Erythroblast (primary cell): ENCODE measurements around the gene CMTM5.
"Not testable (repeated sequence)": the region's sequence is repeated elsewhere in the genome, so short reads cannot be mapped to it uniquely, and the experiment has no call there.

ENCODE experiments used
- DNase-seq, 2 experiments: peaks; one replicate each; lab custom pipeline; 2025; lab: John Stamatoyannopoulos, UW
- GATA1 ChIP-seq: IDR thresholded peaks from 2 replicates; pipeline ENCODE4 v1.6.1; 2011; ENCODE audit warnings: low read depth, mild to moderate bottlenecking, control low read depth, low read length, moderate library complexity
- POLR2A ChIP-seq: IDR thresholded peaks from 2 replicates; pipeline ENCODE4 v1.6.1; 2011; ENCODE audit warnings: mild to moderate bottlenecking, low read length

Gene CMTM5

DNA sequence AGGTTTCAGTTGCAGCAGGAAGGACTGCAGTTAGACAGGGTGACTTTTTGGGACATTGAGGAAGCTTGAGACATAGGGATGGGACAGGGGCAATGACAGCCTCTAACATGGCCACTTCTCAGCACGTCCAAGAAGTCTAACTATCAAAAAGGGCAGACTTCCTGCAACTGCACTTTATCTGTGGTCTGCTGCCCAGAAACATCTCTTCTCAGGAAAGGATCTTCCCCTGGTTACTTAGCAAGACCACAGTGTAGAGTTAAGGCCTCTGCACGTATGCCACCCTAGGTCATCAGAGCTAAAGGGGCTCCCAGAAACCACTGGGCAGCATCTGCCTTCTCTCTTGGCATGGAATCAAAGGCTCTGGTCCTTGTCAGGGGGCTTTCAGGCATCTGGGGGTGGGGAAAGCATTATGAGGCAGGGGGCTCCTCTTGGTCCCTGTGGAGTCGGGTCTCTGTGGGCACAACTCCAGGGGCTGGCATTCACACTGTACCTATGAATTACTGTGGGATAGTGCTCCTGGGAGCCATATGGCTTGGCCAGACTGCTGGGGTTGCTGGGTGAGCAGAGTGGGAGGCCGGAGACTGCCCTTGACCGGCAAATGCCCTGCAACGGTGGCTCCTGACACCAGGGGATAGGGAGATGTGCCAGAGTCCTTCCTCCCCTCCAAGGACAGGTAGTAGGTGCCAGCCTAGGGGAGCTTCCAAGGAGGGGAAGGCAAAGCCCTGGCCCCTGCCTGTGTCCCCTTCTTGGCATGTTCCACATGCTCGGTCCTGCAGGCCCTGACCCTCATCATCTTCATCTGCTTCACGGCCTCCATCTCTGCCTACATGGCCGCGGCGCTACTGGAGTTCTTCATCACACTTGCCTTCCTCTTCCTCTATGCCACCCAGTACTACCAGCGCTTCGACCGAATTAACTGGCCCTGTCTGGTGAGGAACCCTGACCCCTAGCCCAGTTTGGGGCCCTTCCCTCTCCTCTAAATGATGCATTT lies 1.0 kb downstream of the CMTM5 start:
- TF ChIP-seq POLR2A = no peak
- no peak for TF ChIP-seq GATA1
- DNase-seq = no peak

DNA sequence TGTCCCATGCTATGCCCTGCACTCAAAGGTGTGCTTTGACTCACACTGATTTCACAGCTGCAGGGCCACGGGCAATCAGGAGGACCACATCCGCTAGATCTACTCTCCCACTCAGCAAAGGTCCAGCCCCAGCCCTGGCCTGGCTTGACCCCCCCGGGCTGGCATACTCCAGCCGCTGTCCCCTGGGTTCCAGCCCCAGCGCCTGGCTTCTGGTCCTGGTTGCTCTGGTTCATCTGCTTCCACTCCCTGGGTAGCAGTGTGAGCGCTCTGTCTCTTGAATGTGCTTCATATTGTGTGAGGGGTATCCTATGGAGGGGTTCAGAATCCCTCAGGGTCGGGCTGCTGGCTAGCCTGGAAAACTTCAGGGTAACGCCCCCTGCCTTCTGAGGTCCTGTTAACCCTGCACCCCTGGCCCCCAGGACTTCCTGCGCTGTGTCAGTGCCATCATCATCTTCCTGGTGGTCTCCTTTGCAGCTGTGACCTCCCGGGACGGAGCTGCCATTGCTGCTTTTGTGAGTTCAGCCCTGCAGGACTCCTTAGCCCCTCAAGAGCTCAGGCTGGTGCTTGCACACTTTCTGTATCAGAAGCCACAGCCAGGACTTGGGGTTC lies 1.9 kb downstream of the CMTM5 start:
- TF ChIP-seq GATA1 (no peak), POLR2A (no peak)
- DNase-seq = no peak

DNA sequence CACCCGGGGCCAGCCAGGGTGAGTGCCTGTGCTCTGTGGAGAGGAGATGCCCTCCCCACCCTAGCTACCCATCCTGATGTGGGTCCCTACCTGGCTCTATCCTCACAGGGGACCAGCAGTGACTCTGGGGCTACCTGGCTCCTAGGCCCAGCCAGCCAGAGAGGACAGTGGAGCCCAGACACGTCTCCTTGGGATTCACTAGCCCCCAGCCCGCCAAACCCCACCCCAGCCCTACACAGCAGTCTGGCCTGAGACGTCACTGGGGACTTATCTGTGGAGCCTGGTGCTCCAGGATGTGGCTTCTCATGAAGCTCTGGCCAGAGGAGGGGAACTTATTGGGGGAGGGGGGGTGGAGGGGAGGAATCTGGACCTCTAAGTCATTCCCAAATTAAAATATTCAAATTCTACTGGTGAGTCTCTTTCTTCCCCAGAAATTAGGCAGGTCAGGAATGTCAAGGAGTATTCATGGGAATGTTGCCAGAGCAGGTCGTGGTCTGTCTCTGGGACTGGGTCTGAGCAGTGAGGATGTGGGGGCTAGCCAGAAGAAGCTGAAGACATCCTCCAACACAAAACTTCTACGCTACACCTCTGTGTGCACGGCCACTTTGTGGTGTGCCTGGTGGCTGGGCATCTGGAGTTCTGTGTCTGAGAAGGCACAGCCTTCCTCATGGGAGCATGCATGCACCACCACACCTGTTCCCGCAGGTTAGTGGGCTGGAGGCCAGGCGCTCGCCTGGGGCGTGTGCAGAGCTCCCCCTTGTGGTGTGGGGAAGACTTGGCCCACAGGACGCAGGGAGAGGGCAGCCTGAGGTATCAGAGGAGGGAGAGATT lies 2.7 kb downstream of the CMTM5 start:
- TF ChIP-seq GATA1 (no peak), POLR2A (no peak)
- DNase-seq = peak; percentile 48 to 79

DNA sequence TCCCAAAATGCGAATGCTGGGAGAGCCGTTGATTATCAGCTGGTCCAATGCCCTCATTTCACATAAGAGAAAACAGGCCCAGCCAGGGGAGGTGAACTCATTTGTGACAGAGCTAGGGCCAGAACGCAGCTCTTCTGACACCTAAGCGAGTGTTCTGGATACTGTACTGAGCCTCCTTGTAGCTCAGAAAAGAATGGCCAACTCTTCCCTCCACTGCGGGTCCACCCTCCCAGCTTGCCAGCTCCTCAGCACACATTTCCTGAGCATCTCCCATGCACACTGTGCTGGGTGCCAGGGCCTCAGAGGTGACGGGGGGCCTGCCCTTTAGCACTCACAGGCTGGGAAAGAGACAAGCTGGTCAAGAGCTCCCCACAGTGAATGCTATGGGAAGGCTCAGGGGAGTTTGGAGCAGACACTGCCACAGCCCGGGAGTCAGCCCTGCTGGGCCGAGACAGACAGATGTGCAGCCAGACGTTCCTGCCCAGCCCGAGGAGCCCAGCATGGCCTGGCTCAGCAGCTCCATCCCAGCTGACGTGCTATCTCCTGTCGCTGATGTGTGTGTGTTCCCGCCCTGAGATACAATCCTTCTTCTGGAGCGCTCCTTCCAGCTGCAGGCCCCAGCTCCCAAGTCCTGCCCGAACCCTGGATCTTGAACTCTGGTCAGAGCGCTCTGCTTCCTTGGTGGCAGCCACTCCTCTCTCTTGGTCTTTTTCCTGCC lies 3.5 kb downstream of the CMTM5 start:
- no peak for DNase-seq
- TF ChIP-seq GATA1 = no peak

DNA sequence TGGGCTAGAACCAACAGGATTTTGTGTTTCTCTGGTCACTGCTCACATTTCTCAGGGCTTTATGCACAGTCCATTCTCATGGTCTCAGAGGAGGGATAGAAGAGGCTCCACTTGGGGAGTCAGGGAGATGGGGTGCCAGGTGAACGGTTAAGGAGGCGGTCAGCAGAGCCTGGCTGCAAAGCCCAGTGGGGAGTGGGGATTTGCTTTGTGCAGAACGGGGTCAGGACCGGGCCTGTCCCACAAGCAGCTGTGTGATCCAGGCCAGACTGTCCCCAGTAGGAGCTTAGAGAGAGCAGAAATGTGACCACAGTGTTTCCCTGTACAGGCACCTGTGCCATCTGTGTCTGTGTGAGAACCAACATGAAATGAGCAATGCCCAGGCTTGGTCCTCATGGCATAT lies 4.1 kb downstream of the CMTM5 start:
- no peak for DNase-seq
- TF ChIP-seq POLR2A = no peak

DNA sequence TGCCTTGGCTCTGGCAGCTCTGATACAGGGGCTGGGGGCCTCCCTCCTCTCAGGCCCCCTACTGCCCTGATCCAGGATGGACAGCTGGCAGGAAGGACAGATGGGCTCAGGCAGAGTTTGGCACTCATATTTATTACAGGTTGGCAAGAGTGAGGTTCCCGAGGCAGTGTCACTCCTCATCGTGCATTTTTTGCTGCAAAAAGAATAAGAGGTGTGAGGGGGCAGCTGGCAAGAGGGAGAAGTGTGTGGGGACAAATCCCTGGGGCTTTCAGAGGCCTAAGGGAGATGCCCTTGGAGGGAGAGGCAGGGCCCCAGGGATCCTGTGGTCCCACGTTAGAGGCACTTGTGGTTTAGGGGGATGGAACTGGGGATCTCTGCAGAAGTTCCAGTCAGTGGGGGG lies 5.0 kb downstream of the CMTM5 start:
- no peak for DNase-seq
- TF ChIP-seq GATA1 (no peak), POLR2A (no peak)

DNA sequence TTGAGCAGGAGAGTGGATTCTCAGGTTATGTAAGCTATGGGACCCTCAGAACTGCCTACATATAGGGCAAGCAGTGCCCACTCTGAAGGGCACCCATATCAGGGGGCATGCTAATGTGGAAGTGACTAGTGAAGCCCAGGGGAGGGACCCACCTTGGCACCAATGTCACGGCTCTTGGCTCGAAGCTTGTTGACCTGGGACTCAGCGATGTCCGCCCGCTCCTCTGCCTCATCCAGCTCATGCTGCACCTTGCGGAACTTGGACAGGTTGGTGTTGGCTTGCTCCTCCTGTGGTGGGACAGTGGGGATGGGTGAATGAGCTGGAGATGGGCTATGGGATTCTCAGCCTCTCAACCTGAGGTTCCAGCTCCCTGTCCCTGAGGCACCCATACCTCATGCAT lies 5.4 kb downstream of the CMTM5 start:
- DNase-seq = no peak
- no peak for TF ChIP-seq GATA1
- no peak for TF ChIP-seq POLR2A

DNA sequence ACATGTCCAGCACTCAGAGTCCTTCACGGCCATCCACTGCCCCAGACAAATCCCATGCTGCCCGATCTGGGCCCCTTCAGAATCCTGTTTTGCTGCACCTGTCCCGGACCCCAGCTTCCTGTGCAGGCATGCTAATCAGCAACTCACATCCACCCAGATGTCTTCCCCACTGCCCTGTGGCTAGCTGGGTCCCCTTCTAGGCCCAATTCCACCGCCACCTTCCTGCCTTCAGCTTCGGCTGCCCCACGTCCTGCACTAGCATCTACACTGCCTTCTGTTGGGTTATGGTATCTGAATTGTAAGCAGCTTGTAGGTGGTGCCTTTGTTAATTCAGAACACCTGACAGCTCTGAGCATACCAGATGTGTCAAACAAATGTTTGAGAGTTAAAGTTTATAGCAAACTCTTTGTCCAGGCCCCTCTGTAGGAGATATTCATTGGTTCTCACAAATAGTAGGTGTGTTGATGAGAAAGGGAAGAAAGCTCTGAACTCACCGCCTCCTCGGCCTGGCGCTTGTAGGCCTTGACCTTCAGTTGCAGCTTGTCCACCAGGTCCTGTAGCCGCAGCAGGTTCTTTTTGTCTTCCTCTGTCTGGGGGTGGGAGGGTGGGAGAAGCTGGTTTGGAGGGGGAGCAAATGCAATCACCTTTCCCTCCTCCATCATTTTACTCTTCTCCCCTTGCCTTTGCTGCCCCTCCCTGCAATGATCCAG lies 6.0 kb downstream of the CMTM5 start:
- no peak for TF ChIP-seq POLR2A
- no peak for TF ChIP-seq GATA1
- DNase-seq = no peak

DNA sequence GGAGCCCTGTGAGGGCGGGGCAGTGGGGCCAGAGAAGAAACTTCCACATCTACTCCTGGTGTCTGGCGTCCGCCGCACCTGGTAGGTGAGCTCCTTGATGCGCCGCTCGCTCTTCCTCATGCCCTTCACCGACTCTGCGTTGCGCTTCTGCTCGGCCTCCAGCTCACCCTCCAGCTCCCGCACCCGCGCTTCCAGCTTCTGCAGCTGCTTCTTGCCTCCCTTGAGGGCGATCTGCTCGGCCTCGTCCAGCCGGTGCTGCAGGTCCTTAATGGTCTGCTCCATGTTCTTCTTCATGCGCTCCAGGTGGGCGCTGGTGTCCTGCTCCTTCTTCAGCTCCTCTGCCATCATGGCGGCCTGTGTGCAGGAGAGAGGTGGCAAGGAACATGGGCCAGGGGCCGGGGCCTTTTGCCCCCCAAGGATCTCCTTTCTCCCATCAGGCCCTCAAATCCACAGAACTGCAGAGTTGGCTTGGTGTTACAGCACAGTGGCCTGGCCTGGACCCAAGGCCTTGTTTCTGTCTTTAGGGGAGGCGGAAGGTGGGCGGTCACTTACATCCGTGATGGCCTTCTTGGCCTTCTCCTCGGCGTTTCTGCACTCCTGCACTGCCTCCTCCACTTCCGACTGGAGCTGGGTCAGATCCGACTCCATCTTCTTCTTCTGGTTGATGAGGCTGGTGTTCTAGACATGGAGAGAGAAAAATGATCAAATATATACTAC lies 7.7 kb downstream of the CMTM5 start:
- DNase-seq = no peak

DNA sequence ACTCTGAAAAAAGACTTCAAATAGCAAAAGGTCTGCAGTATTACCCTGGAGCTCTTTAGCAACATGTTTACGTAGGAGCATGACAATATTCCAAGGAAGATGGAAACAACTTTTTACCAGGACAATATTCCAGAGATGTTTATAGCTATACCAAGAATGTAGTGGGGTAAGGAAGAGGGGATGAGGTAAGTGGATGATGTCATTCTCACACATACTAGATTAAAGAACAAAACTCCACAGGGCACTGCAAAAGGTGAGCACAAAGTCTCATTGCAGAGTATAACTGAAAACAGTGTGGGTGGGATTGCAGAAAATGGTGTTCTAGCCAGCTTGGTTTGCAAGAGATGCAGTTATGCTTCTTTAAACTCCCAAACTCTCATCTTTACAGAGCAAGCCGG lies 8.4 kb downstream of the CMTM5 start:
- DNase-seq = no peak
- no peak for TF ChIP-seq POLR2A
- TF ChIP-seq GATA1 = no peak

More for the DNA sequence above, 7.7 kb downstream of the CMTM5 start:
- no peak for TF ChIP-seq GATA1
- TF ChIP-seq POLR2A = no peak

DNA sequence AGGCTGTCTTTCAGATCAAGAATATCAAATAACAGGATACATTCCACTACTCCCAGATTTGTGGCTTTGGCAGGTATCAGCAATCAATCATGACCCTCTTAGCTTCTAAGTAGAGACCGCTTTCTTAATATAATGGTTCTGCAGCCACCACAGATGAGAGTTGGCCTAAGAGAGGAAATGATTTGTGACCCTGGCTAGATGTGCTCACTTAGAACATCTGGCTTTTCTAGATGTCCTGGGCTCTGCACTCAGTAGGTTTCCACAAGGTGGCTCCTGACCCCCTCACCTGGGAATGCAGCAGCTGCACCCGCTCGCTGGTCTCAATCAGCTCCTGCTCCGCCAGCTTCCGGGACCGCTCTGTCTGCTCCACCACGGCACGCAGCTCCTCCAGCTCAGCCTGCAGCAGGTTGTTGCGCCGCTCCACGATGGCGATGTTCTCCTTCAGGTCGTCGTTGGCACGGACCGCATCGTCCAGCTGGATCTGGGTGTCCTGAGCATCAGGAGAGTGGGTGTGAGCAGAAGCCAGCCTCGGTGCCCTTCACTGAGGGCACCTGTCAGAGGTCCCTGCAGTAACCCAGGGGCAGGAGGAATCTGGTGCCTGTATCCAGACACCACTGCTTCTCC lies 8.9 kb downstream of the CMTM5 start:
- DNase-seq = no peak
- TF ChIP-seq GATA1 (no peak), POLR2A (no peak)

DNA sequence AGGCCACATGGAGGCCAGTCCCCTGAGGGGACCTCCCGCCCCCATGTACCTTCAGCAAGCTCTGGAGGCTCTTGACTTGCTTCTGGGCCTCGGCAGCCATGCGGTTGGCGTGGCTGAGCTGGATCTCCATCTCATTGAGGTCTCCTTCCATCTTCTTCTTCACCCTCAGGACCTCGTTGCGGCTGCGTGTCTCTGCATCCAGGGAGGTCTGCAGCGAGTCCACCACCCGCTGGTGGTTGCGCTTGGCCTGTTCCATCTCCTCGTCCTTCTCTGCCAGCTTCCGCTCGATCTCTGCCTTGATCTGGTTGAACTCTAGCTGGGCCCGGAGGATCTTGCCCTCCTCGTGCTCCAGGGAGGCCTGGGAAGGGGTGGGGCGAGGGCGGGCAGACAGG lies 9.4 kb downstream of the CMTM5 start:
- not testable (repeated sequence) for DNase-seq
